K562 (cell line): ENCODE measurements around the gene SH3BP5L. TPM values are rescaled to one million over a fixed set of nuclear protein-coding genes. Genes with fewer than 3 reads are reported as not detected.

ENCODE experiments used
- FOXA3 ChIP-seq, 2 experiments: fragments of 450-650 bp in 1 of 2; sonication (generic) in 1 of 2; formaldehyde crosslinking; IDR thresholded peaks in 1 of 2; conservative IDR thresholded peaks in 1 of 2; 2 replicates each; pipeline versions ENCODE4 v1.4.0 to v1.8.0; 2020 to 2022; ENCODE audit warnings: mild to moderate bottlenecking in 2 of 2, missing genetic modification reagents in 1 of 2
- HEY1 ChIP-seq: fragments of 250-450 bp; sonication (Bioruptor Pico); IDR thresholded peaks from 2 replicates; pipeline ENCODE4 v1.5.0; 2020; ENCODE audit warnings: mild to moderate bottlenecking, moderate library complexity, borderline replicate concordance
- MCM2 ChIP-seq: fragments of 450-650 bp; IDR thresholded peaks from 2 replicates; pipeline ENCODE4 v1.6.1; 2017; ENCODE audit warnings: low read depth, mild to moderate bottlenecking
- MTA2 ChIP-seq: fragments of 450-650 bp; IDR thresholded peaks from 2 replicates; pipeline ENCODE4 v1.6.1; 2016; ENCODE audit warnings: low read depth
- MYNN ChIP-seq, 2 experiments: sonication (generic); formaldehyde crosslinking in 1 of 2; IDR thresholded peaks; 2 replicates each; pipeline versions ENCODE4 v1.5.0 to v1.6.1; 2016 to 2020; ENCODE audit warnings: antibody characterized with exemption in 1 of 2, missing genetic modification reagents in 1 of 2
- NEUROD1 ChIP-seq: fragments of 150-350 bp; IDR thresholded peaks from 2 replicates; pipeline ENCODE4 v1.6.1; 2014; ENCODE audit warnings: borderline replicate concordance, low read length, low read depth; ENCODE audit not compliant: partially characterized antibody
- NFIX ChIP-seq: fragments of 250-450 bp; sonication (Bioruptor Pico); IDR thresholded peaks from 2 replicates; pipeline ENCODE4 v1.4.0; 2020; ENCODE audit warnings: low read depth, mild to moderate bottlenecking, moderate library complexity
- SMARCA5 ChIP-seq: fragments of 450-650 bp; IDR thresholded peaks from 2 replicates; pipeline ENCODE4 v1.6.1; 2016
- SRSF1 ChIP-seq: fragments of 200-400 bp; formaldehyde crosslinking; IDR thresholded peaks from 2 replicates; pipeline ENCODE4 v1.6.1; 2017; ENCODE audit warnings: mild to moderate bottlenecking, low read depth, low read length, moderate library complexity
- TAF15 ChIP-seq: fragments of 200-400 bp; formaldehyde crosslinking; IDR thresholded peaks from 2 replicates; pipeline ENCODE4 v1.6.1; 2017; ENCODE audit warnings: mild to moderate bottlenecking, low read depth, low read length, moderate library complexity
- ZNF140 ChIP-seq: fragments of 250-450 bp; sonication (Bioruptor Pico); IDR thresholded peaks from 2 replicates; pipeline ENCODE4 v1.8.0; 2021; ENCODE audit warnings: moderate library complexity, mild to moderate bottlenecking, inconsistent platforms
- polyA plus RNA-seq, 8 experiments: library from polyadenylated mRNA; depleted of rRNA in 4 of 8; stranded (reverse) in 5 of 8; unstranded in 3 of 8; fragments of >200 nt; fragmentation: Nextera tagmentation in 2 of 8; fragmentation: Illumina TruSeq in 1 of 8; extraction: Ambion mirVana in 2 of 8; extraction: Trizol in 1 of 8; gene quantifications; 2 replicates each; pipeline versions ENCODE4 v1.2.1 to v1.2.3, GENCODE V29; 2011 to 2014; ENCODE audit warnings: inconsistent platforms in 1 of 8, missing spikeins in 1 of 8
- total RNA-seq, 7 experiments: library from RNA; depleted of rRNA in 6 of 7; stranded (reverse); fragments of >200 nt in 6 of 7; fragmentation: Illumina TruSeq in 2 of 7; extraction: Trizol in 2 of 7; gene quantifications; 2 replicates each; pipeline versions ENCODE4 v1.2.1 to v1.2.3, GENCODE V29; 2011 to 2021; ENCODE audit warnings: low replicate concordance in 1 of 7
- TF ChIP-seq, protein P1 (sequence below): fragments of 200-800 bp; sonication (Bioruptor generic); IDR thresholded peaks from 2 replicates; pipeline ENCODE4 v1.6.1; 2017; ENCODE audit warnings: missing genetic modification characterization, missing compliant biosample characterization
- TF ChIP-seq, protein P2 (sequence below): fragments of 450-650 bp; IDR thresholded peaks from 2 replicates; pipeline ENCODE4 v1.6.1; 2016; ENCODE audit warnings: missing biosample characterization, missing genetic modification characterization
- TF ChIP-seq, protein P3 (sequence below): fragments of 250-450 bp; sonication (Bioruptor Pico); IDR thresholded peaks from 2 replicates; pipeline ENCODE4 v1.5.0; 2021
- TF ChIP-seq, protein P4 (sequence below): sonication (generic); formaldehyde crosslinking; IDR thresholded peaks from 2 replicates; pipeline ENCODE4 v1.8.0; 2023; ENCODE audit warnings: missing genetic modification reagents, mild to moderate bottlenecking, borderline replicate concordance
- TF ChIP-seq, protein P5 (sequence below): IDR thresholded peaks from 2 replicates; pipeline ENCODE4 v1.6.1; 2014; ENCODE audit warnings: antibody characterized with exemption
- TF ChIP-seq, protein P6 (sequence below): fragments of 250-450 bp; sonication (Bioruptor Pico); IDR thresholded peaks from 2 replicates; pipeline ENCODE4 v1.8.0; 2021; ENCODE audit warnings: borderline replicate concordance, mild to moderate bottlenecking, moderate library complexity; ENCODE audit not compliant: poor library complexity, severe bottlenecking

The SH3BP5L gene
- total and polyA plus RNA-seq, 9 of the 15 experiments (the other 6 are each of a cell fraction or from before 2014, with no cell fraction given), result 1.9 to 26.5 (median 15.8) TPM

DNA sequence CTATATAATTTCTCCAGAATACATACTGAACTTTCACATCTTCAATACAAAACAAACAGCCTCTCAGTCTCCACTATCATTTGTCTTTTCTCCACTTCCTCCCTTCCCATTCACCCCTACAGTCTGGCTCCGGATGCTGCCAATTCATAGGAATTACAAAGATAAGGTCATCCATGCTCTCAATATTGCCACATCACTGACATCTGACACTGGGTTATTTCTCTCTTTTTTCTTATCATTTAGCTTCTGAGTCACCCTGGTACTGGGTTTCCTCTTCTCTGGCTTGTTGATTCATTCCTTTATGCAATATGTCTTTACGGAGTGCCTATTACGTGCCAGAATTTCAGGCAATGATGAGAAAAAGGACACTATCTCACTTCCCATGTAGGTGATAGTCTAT is 3.1 kb upstream of the SH3BP5L start (continued):
- TF ChIP-seq, protein P1, sequence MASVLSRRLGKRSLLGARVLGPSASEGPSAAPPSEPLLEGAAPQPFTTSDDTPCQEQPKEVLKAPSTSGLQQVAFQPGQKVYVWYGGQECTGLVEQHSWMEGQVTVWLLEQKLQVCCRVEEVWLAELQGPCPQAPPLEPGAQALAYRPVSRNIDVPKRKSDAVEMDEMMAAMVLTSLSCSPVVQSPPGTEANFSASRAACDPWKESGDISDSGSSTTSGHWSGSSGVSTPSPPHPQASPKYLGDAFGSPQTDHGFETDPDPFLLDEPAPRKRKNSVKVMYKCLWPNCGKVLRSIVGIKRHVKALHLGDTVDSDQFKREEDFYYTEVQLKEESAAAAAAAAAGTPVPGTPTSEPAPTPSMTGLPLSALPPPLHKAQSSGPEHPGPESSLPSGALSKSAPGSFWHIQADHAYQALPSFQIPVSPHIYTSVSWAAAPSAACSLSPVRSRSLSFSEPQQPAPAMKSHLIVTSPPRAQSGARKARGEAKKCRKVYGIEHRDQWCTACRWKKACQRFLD (CRISPR knock-in tag), result peak; percentile 45; the same call in 1 of the 2 replicates
- TF ChIP-seq, protein P2, sequence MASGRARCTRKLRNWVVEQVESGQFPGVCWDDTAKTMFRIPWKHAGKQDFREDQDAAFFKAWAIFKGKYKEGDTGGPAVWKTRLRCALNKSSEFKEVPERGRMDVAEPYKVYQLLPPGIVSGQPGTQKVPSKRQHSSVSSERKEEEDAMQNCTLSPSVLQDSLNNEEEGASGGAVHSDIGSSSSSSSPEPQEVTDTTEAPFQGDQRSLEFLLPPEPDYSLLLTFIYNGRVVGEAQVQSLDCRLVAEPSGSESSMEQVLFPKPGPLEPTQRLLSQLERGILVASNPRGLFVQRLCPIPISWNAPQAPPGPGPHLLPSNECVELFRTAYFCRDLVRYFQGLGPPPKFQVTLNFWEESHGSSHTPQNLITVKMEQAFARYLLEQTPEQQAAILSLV (tag), result peak; percentile 87
- TF ChIP-seq SMARCA5 (no peak), NEUROD1 (peak; percentile 51), NFIX (CRISPR knock-in tag) (no peak), SRSF1 (no peak), MYNN (IDR thresholded peaks at IDR 0.05) (peak; percentile 65; the same call in 1 of the 2 replicates), MYNN (CRISPR knock-in tag; IDR thresholded peaks at IDR 0.05) (no peak), MCM2 (no peak), TAF15 (no peak), MTA2 (no peak; the same call in 1 of the 2 replicates), ZNF140 (CRISPR knock-in tag) (no peak), HEY1 (CRISPR knock-in tag) (no peak), FOXA3 (CRISPR knock-in tag; conservative IDR thresholded peaks at IDR 0.05 in 1 of 2, IDR thresholded peaks at IDR 0.05 in 1 of 2) (peak; percentile 60 to 77; a peak in 3 of 4 replicates)
- TF ChIP-seq, protein P3, sequence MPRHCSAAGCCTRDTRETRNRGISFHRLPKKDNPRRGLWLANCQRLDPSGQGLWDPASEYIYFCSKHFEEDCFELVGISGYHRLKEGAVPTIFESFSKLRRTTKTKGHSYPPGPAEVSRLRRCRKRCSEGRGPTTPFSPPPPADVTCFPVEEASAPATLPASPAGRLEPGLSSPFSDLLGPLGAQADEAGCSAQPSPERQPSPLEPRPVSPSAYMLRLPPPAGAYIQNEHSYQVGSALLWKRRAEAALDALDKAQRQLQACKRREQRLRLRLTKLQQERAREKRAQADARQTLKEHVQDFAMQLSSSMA (CRISPR knock-in tag), result no peak
- TF ChIP-seq, protein P4, sequence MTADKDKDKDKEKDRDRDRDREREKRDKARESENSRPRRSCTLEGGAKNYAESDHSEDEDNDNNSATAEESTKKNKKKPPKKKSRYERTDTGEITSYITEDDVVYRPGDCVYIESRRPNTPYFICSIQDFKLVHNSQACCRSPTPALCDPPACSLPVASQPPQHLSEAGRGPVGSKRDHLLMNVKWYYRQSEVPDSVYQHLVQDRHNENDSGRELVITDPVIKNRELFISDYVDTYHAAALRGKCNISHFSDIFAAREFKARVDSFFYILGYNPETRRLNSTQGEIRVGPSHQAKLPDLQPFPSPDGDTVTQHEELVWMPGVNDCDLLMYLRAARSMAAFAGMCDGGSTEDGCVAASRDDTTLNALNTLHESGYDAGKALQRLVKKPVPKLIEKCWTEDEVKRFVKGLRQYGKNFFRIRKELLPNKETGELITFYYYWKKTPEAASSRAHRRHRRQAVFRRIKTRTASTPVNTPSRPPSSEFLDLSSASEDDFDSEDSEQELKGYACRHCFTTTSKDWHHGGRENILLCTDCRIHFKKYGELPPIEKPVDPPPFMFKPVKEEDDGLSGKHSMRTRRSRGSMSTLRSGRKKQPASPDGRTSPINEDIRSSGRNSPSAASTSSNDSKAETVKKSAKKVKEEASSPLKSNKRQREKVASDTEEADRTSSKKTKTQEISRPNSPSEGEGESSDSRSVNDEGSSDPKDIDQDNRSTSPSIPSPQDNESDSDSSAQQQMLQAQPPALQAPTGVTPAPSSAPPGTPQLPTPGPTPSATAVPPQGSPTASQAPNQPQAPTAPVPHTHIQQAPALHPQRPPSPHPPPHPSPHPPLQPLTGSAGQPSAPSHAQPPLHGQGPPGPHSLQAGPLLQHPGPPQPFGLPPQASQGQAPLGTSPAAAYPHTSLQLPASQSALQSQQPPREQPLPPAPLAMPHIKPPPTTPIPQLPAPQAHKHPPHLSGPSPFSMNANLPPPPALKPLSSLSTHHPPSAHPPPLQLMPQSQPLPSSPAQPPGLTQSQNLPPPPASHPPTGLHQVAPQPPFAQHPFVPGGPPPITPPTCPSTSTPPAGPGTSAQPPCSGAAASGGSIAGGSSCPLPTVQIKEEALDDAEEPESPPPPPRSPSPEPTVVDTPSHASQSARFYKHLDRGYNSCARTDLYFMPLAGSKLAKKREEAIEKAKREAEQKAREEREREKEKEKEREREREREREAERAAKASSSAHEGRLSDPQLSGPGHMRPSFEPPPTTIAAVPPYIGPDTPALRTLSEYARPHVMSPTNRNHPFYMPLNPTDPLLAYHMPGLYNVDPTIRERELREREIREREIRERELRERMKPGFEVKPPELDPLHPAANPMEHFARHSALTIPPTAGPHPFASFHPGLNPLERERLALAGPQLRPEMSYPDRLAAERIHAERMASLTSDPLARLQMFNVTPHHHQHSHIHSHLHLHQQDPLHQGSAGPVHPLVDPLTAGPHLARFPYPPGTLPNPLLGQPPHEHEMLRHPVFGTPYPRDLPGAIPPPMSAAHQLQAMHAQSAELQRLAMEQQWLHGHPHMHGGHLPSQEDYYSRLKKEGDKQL (CRISPR knock-in tag), result no peak
- TF ChIP-seq, protein P5, sequence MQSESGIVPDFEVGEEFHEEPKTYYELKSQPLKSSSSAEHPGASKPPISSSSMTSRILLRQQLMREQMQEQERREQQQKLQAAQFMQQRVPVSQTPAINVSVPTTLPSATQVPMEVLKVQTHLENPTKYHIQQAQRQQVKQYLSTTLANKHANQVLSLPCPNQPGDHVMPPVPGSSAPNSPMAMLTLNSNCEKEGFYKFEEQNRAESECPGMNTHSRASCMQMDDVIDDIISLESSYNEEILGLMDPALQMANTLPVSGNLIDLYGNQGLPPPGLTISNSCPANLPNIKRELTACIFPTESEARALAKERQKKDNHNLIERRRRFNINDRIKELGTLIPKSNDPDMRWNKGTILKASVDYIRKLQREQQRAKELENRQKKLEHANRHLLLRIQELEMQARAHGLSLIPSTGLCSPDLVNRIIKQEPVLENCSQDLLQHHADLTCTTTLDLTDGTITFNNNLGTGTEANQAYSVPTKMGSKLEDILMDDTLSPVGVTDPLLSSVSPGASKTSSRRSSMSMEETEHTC, result peak; percentile 67; the same call in 1 of the 2 replicates
- TF ChIP-seq, protein P6, sequence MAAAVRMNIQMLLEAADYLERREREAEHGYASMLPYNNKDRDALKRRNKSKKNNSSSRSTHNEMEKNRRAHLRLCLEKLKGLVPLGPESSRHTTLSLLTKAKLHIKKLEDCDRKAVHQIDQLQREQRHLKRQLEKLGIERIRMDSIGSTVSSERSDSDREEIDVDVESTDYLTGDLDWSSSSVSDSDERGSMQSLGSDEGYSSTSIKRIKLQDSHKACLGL, result no peak
